GM12878 (cell line): ENCODE data around the gene BSPRY. TPM values are rescaled to one million over a fixed set of nuclear protein-coding genes. Genes with fewer than 3 reads are reported as not detected.

ENCODE experiments used
- ATAC-seq: fragments of 200-7000 bp; cut with Tn5 transposase; 3 replicates; pipeline ENCODE4 v1.9.1; 2020; ENCODE audit warnings: mild to moderate bottlenecking, moderate library complexity
- BruUV-seq: library from RNA; stranded (reverse); fragments of 400-500 nt; replicated peaks from 2 replicates; lab custom pipeline; 2021; lab: Mats Ljungman, UMichigan
- CTCF ChIA-PET: fragments of 300-600 bp; sonication (Branson Sonifier 250); formaldehyde crosslinking; extraction: SDS; loops from one replicate; lab custom pipeline; 2021; ENCODE audit warnings: inconsistent platforms; lab: Yijun Ruan, JAX
- POLR2A ChIA-PET: fragments of 350-600 bp; formaldehyde crosslinking; extraction: SDS; loops from one replicate; lab custom pipeline; 2021; ENCODE audit warnings: inconsistent platforms; lab: Charles Lee
- RAD21 ChIA-PET: fragments of 300-600 bp; sonication (Branson Sonifier 250); formaldehyde crosslinking; loops from one replicate; lab custom pipeline; 2023; ENCODE audit warnings: antibody characterized with exemption; ENCODE audit not compliant: unreplicated experiment; lab: Charles Lee
- SMC1A ChIA-PET: fragments of 300-600 bp; sonication (Branson Sonifier 250); formaldehyde crosslinking; loops from one replicate; lab custom pipeline; 2023; ENCODE audit not compliant: unreplicated experiment, uncharacterized antibody; lab: Charles Lee
- DNase-seq: peaks from one replicate; pipeline ENCODE4 v3.0.0-alpha.2; 2011; ENCODE audit warnings: low read depth, low spot score
- FAIRE-seq: peaks from 3 replicates; lab custom pipeline; 2011; peaks lifted over from hg19 to GRCh38; lab: Jason Lieb, UNC
- H2AFZ ChIP-seq: 2 replicates; pipeline ENCODE4 v1.6.0; 2011; ENCODE audit warnings: low read depth, low read length, control low read depth; ENCODE audit not compliant: control insufficient read depth
- H3K27ac ChIP-seq: 2 replicates; pipeline ENCODE4 v1.5.1; 2011; ENCODE audit warnings: control low read depth; ENCODE audit not compliant: control insufficient read depth, insufficient read depth
- H3K27me3 ChIP-seq, 2 experiments: replicated peaks in 1 of 2; 2 replicates each; pipeline versions ENCODE4 v1.6.0 to v1.6.1; 2011; ENCODE audit warnings: low read length in 1 of 2; ENCODE audit not compliant: control insufficient read depth in 2 of 2, insufficient read depth in 2 of 2
- H3K36me3 ChIP-seq, 2 experiments: 2 replicates each; pipeline ENCODE4 v1.5.1; 2011; ENCODE audit warnings: low read length in 1 of 2; ENCODE audit not compliant: control insufficient read depth in 2 of 2, insufficient read depth in 2 of 2
- H3K4me1 ChIP-seq: 2 replicates; pipeline ENCODE4 v1.6.1; 2011; ENCODE audit warnings: mild to moderate bottlenecking, low read length, moderate library complexity, mixed read lengths; ENCODE audit not compliant: control insufficient read depth, insufficient read depth
- H3K4me2 ChIP-seq: 2 replicates; pipeline ENCODE4 v1.6.0; 2011; ENCODE audit warnings: control low read depth; ENCODE audit not compliant: control insufficient read depth, insufficient read depth
- H3K4me3 ChIP-seq: fragments of 200-600 bp; sonication (generic); 2 replicates; pipeline ENCODE4 v1.5.1; 2016
- H3K79me2 ChIP-seq: 2 replicates; pipeline ENCODE4 v1.6.0; 2011; ENCODE audit warnings: low read length; ENCODE audit not compliant: control insufficient read depth, insufficient read depth
- H3K9ac ChIP-seq: 2 replicates; pipeline ENCODE4 v1.8.0; 2011; ENCODE audit warnings: low read length, control low read depth, mixed read lengths; ENCODE audit not compliant: control insufficient read depth, insufficient read depth
- H3K9me3 ChIP-seq: replicated peaks from 3 replicates; pipeline ENCODE4 v1.5.1; 2011; ENCODE audit warnings: mild to moderate bottlenecking, low read length; ENCODE audit not compliant: control insufficient read depth, insufficient read depth
- H4K20me1 ChIP-seq: 2 replicates; pipeline ENCODE4 v1.6.0; 2011; ENCODE audit not compliant: control insufficient read depth, insufficient read depth
- BACH1 ChIP-seq: fragments of 450-650 bp; IDR thresholded peaks from 2 replicates; pipeline ENCODE4 v1.6.1; 2017; ENCODE audit warnings: mild to moderate bottlenecking, borderline replicate concordance
- CHD4 ChIP-seq: fragments of 200-600 bp; sonication (generic); IDR thresholded peaks from 2 replicates; pipeline ENCODE4 v1.6.1; 2016; ENCODE audit warnings: mild to moderate bottlenecking
- EGR1 ChIP-seq, 2 experiments: IDR thresholded peaks; 1 replicate in 1 of 2; 2 replicates in 1 of 2; pipeline ENCODE4 v1.6.1; 2011 to 2012; ENCODE audit warnings: low read depth in 2 of 2, low read length in 2 of 2, borderline replicate concordance in 1 of 2, mild to moderate bottlenecking in 1 of 2, moderate library complexity in 1 of 2
- KDM1A ChIP-seq: fragments of 200-600 bp; sonication (generic); IDR thresholded peaks from 2 replicates; pipeline ENCODE4 v1.6.1; 2016; ENCODE audit warnings: borderline replicate concordance
- MYC ChIP-seq: IDR thresholded peaks from 2 replicates; pipeline ENCODE4 v1.6.1; 2011; ENCODE audit warnings: mild to moderate bottlenecking, low read length, moderate library complexity, inconsistent platforms; ENCODE audit not compliant: insufficient read depth, insufficient replicate concordance, insufficient read length, severe bottlenecking
- POLR2AphosphoS2 ChIP-seq: IDR thresholded peaks from 2 replicates; pipeline ENCODE4 v1.6.1; 2011; ENCODE audit warnings: low read depth, mild to moderate bottlenecking, low read length, improper control_type of control experiment, moderate library complexity
- SMAD1 ChIP-seq: fragments of 450-650 bp; IDR thresholded peaks from 2 replicates; pipeline ENCODE4 v1.6.1; 2018; ENCODE audit warnings: mild to moderate bottlenecking, low read depth; ENCODE audit not compliant: partially characterized antibody
- SMAD5 ChIP-seq: IDR thresholded peaks from 2 replicates; pipeline ENCODE4 v1.6.1; 2016; ENCODE audit warnings: antibody characterized with exemption, low read depth
- SUPT20H ChIP-seq: IDR thresholded peaks from 2 replicates; pipeline ENCODE4 v1.6.1; 2011; ENCODE audit warnings: low read depth, mild to moderate bottlenecking, low read length, moderate library complexity, borderline replicate concordance; ENCODE audit not compliant: control insufficient read depth
- WGBS: methylation state at CpG from one replicate; pipeline ENCODE4 v1.1.6; 2016; ENCODE audit warnings: low lambda C conversion rate; ENCODE audit not compliant: insufficient replicate concordance, insufficient coverage; ENCODE audit errors: missing lambda C conversion rate; 5-methylcytosine and 5-hydroxymethylcytosine counted together
- in situ Hi-C: fragments of 300-500 bp; cut with MboI; formaldehyde crosslinking; loops from 9 replicates; pipeline ENCODE4 v1.14.3; 2018; ENCODE audit warnings: mixed read lengths
- intact Hi-C: fragments of 100-400 bp; cut with micrococcal nuclease; formaldehyde crosslinking; loops from one replicate; pipeline ENCODE4 v1.14.2; 2022; ENCODE audit not compliant: unreplicated experiment
- polyA plus RNA-seq, 11 experiments: library from polyadenylated mRNA; depleted of rRNA in 4 of 11; unstranded in 6 of 11; stranded (reverse) in 5 of 11; fragments of >200 nt; fragmentation: Nextera tagmentation in 4 of 11; fragmentation: Illumina TruSeq in 1 of 11; extraction: Ambion mirVana in 4 of 11; extraction: Trizol in 1 of 11; gene quantifications; 1 replicate in 1 of 11; 2 replicates in 10 of 11; pipeline versions ENCODE4 v1.2.1 to v1.2.3, GENCODE V29; 2011 to 2016; ENCODE audit warnings: inconsistent platforms in 2 of 11, missing spikeins in 2 of 11, low read depth in 1 of 11
- total RNA-seq, 4 experiments: library from RNA; depleted of rRNA in 3 of 4; stranded (reverse); fragments of >200 nt in 3 of 4; fragmentation: Illumina TruSeq in 1 of 4; extraction: Trizol in 1 of 4; gene quantifications; 2 replicates each; pipeline versions ENCODE4 v1.2.1 to v1.2.3, GENCODE V29; 2013 to 2021
- TF ChIP-seq, protein P1 (sequence below): fragments of 450-650 bp; IDR thresholded peaks from 2 replicates; pipeline ENCODE4 v1.6.1; 2017; ENCODE audit warnings: borderline replicate concordance
- TF ChIP-seq, protein P2 (sequence below), 3 experiments: IDR thresholded peaks in 2 of 3; conservative IDR thresholded peaks in 1 of 3; 2 replicates each; pipeline ENCODE4 v1.5.1; 2011; ENCODE audit warnings: low read depth in 3 of 3, low read length in 3 of 3, mild to moderate bottlenecking in 3 of 3, control low read depth in 2 of 3, moderate library complexity in 2 of 3, inconsistent platforms in 1 of 3, mixed read lengths in 1 of 3; ENCODE audit not compliant: control insufficient read depth in 2 of 3, insufficient read depth in 1 of 3; ENCODE audit errors: extremely low read depth in 1 of 3
- TF ChIP-seq, protein P3 (sequence below): fragments of 450-650 bp; IDR thresholded peaks from 2 replicates; pipeline ENCODE4 v1.6.1; 2017; ENCODE audit warnings: antibody characterized with exemption, mild to moderate bottlenecking, moderate library complexity

BSPRY gene
- total and polyA plus RNA-seq, 10 of the 15 experiments (the other 5 are each of a cell fraction or from before 2014, with no cell fraction given): 0.45 to 6.3 (median 4.1) TPM

DNA sequence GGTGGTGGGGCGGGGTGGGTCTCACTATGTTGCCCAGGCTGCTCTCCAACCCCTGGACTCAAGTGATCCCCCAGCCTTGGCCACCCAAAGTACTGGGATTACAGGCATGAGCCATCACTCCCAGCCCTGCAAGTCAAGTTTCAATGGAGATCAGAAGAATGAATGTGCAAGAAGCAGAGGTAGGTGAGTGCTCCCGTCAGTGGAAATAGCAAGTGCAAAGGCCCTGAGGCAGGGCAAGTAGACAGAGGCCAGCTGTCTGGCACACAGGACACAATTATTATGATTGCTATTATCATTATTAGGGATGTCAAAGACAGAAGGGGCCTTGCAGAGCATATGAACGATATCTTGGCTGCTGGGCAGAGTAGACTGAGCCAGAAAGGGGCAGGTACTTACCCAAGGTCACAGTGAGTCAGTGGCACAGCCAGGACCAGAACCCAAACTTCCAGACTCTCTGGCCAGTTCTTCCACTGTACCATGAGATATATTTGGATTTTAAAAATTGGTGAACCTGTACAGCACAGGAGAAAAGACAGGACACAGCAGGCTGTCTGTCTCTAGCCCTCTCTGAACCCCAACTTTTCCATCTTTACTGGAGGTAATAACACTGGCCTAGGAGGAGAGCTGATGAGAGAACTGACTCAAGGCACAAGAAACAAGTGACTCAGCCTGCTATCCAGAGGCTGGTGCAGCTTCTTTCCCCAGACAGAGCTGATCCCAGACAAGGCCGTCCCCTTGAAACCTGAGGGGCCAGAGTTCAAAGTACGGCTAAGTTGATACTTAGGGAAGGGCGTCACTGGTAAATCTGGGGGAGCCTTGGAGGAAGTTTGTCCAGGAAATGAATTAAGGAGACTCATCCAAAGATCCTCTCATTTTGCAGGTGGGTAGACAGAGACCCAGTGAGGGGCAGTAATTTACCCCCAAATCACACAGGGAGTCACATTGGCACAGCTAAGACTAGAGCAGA, 26.0 kb downstream of the BSPRY start:
- ATAC-seq (no peak), DNase-seq (no peak), FAIRE-seq (no peak)
- Histone ChIP-seq H3K27me3 (no peaks in the 10 kb centered on the region), H3K79me2 (peaks cover 5% of the 10 kb centered on the region), H3K4me3 (peak overlapping the region; percentile 77; the same call in 1 of the 2 replicates), H3K9ac (peak overlapping the region; percentile 52; the same call in 1 of the 2 replicates), H3K27ac (no peak overlapping the region), H3K9me3 (no peaks in the 10 kb centered on the region), H3K36me3 (peaks cover 5 to 7% of the 10 kb centered on the region in 2 experiments), H2AFZ (no peak overlapping the region), H4K20me1 (no peaks in the 10 kb centered on the region), H3K4me2 (peak overlapping the region; percentile 74), H3K4me1 (peaks cover 18% of the 10 kb centered on the region)
- SMC1A ChIA-PET: interaction anchor here (0.6 to 0.9 kb wide), 2 partner anchors 11 to 26 kb away, joined by 3 read pairs; partner anchors contain the start of gene ALAD
- CTCF ChIA-PET: interaction anchor here (0.8 to 1.2 kb wide), 2 partner anchors 8 to 31 kb away, joined by 4 read pairs; no protein-coding TSS in a partner anchor
- POLR2A ChIA-PET: interaction anchor here (0.6 to 3.4 kb wide), 5 partner anchors 24 to 1431 kb away, joined by 3 to 12 read pairs (median 3); partner anchors contain the start of gene ALAD
- intact Hi-C loops (loop anchor here (2.0 kb wide), 1 partner anchor 25 kb away; the partner anchor contains the start of gene ALAD), in situ Hi-C loops (no loop called here)
- TF ChIP-seq CHD4 (no peak), KDM1A (no peak), EGR1 (IDR thresholded peaks at IDR 0.05; ENCODE audit: borderline replicate concordance in 1 of 2, low read depth in 2 of 2, low read length in 2 of 2) (no peak), SMAD5 (no peak), BACH1 (no peak), SUPT20H (no peak), POLR2AphosphoS2 (no peak), SMAD1 (no peak), MYC (no peak)
- TF ChIP-seq, protein P1, sequence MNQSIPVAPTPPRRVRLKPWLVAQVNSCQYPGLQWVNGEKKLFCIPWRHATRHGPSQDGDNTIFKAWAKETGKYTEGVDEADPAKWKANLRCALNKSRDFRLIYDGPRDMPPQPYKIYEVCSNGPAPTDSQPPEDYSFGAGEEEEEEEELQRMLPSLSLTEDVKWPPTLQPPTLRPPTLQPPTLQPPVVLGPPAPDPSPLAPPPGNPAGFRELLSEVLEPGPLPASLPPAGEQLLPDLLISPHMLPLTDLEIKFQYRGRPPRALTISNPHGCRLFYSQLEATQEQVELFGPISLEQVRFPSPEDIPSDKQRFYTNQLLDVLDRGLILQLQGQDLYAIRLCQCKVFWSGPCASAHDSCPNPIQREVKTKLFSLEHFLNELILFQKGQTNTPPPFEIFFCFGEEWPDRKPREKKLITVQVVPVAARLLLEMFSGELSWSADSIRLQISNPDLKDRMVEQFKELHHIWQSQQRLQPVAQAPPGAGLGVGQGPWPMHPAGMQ: no peak
- TF ChIP-seq, protein P2, sequence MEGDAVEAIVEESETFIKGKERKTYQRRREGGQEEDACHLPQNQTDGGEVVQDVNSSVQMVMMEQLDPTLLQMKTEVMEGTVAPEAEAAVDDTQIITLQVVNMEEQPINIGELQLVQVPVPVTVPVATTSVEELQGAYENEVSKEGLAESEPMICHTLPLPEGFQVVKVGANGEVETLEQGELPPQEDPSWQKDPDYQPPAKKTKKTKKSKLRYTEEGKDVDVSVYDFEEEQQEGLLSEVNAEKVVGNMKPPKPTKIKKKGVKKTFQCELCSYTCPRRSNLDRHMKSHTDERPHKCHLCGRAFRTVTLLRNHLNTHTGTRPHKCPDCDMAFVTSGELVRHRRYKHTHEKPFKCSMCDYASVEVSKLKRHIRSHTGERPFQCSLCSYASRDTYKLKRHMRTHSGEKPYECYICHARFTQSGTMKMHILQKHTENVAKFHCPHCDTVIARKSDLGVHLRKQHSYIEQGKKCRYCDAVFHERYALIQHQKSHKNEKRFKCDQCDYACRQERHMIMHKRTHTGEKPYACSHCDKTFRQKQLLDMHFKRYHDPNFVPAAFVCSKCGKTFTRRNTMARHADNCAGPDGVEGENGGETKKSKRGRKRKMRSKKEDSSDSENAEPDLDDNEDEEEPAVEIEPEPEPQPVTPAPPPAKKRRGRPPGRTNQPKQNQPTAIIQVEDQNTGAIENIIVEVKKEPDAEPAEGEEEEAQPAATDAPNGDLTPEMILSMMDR (IDR thresholded peaks at IDR 0.05 in 2 of 3, conservative IDR thresholded peaks at IDR 0.05 in 1 of 3; ENCODE audit: control insufficient read depth in 2 of 3, extremely low read depth in 1 of 3, insufficient read depth in 1 of 3, low read depth in 3 of 3, low read length in 3 of 3): no peak
- TF ChIP-seq, protein P3, sequence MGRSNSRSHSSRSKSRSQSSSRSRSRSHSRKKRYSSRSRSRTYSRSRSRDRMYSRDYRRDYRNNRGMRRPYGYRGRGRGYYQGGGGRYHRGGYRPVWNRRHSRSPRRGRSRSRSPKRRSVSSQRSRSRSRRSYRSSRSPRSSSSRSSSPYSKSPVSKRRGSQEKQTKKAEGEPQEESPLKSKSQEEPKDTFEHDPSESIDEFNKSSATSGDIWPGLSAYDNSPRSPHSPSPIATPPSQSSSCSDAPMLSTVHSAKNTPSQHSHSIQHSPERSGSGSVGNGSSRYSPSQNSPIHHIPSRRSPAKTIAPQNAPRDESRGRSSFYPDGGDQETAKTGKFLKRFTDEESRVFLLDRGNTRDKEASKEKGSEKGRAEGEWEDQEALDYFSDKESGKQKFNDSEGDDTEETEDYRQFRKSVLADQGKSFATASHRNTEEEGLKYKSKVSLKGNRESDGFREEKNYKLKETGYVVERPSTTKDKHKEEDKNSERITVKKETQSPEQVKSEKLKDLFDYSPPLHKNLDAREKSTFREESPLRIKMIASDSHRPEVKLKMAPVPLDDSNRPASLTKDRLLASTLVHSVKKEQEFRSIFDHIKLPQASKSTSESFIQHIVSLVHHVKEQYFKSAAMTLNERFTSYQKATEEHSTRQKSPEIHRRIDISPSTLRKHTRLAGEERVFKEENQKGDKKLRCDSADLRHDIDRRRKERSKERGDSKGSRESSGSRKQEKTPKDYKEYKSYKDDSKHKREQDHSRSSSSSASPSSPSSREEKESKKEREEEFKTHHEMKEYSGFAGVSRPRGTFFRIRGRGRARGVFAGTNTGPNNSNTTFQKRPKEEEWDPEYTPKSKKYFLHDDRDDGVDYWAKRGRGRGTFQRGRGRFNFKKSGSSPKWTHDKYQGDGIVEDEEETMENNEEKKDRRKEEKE: no peak
- no TSS peak for BruUV-seq
- RAD21 ChIA-PET: interaction anchor here (2.0 kb wide), 1 partner anchor 26 kb away, joined by 6 read pairs; the partner anchor contains the start of gene ALAD
- 95% methylated on average over 6 of the region's 6 CpGs for WGBS
